Stimulated activated CD4-positive, alpha-beta T cell treated with anti-CD3 and anti-CD28 coated beads, Interleukin-12 subunit alpha, Interleukin-12 subunit beta, amount 100 ng/mL, for 24 hours (primary cell): ENCODE measurements around the gene RHBG.
"Not testable (repeated sequence)": the region's sequence is repeated elsewhere in the genome, so short reads cannot be mapped to it uniquely, and the experiment has no call there.

ENCODE experiments used
- DNase-seq, 2 experiments: peaks; one replicate each; pipeline ENCODE4 v3.0.0-alpha.2; 2020; ENCODE audit warnings: low read depth in 2 of 2

The RHBG gene

GRCh38 chr1:156368889-156369684 lies at the start of gene RHBG:
TSS of gene RHBG (plus strand) at chr1:156369211. CDS start at chr1:156369250, 39 bp downstream.
- no peak for DNase-seq

GRCh38 chr1:156319664-156320063 lies 49.3 kb upstream of the RHBG start:
- DNase-seq, result no peak

- no peak for DNase-seq
Measured at GRCh38 chr1:156320560-156320959, 48.5 kb upstream of the RHBG start.

- DNase-seq, result not testable (repeated sequence)
Measured at GRCh38 chr1:156323179-156323578, 45.8 kb upstream of the RHBG start.

- DNase-seq, result no peak
Measured at GRCh38 chr1:156336242-156336641, 32.8 kb upstream of the RHBG start.

- peak in 1 of 2 experiments; percentile 22 for DNase-seq
Measured at GRCh38 chr1:156337052-156337887, 31.7 kb upstream of the RHBG start.

GRCh38 chr1:156337888-156338179 lies 31.2 kb upstream of the RHBG start:
- no peak for DNase-seq

- peak; percentile 98 to 99 for DNase-seq
Measured at GRCh38 chr1:156338180-156338976, 30.6 kb upstream of the RHBG start, which contains the start of the genes CCT3 and TSACC. TSS of gene CCT3 (minus strand) at chr1:156338292. CDS start at chr1:156338184, 108 bp downstream. TSS of gene TSACC (plus strand) at chr1:156338526. CDS start at chr1:156339758, 1,232 bp downstream.

GRCh38 chr1:156342166-156342955 lies 26.6 kb upstream of the RHBG start:
- DNase-seq, result no peak

- no peak for DNase-seq
Measured at GRCh38 chr1:156344409-156344808, 24.6 kb upstream of the RHBG start.

- not testable (repeated sequence) for DNase-seq
Measured at GRCh38 chr1:156346035-156346434, 23.0 kb upstream of the RHBG start.

- DNase-seq, result no peak
Measured at GRCh38 chr1:156346636-156347035, 22.4 kb upstream of the RHBG start.

- DNase-seq, result no peak
Measured at GRCh38 chr1:156347331-156347730, 21.7 kb upstream of the RHBG start.

GRCh38 chr1:156352481-156352880 lies 16.5 kb upstream of the RHBG start:
- not testable (repeated sequence) for DNase-seq

- no peak for DNase-seq
Measured at GRCh38 chr1:156356262-156356874, 12.6 kb upstream of the RHBG start.

- DNase-seq, result peak; percentile 21 to 51
Measured at GRCh38 chr1:156356875-156357534, 12.0 kb upstream of the RHBG start.

- DNase-seq, result no peak
Measured at GRCh38 chr1:156357977-156358376, 11.0 kb upstream of the RHBG start.

- DNase-seq, result no peak
Measured at GRCh38 chr1:156358641-156359040, 10.4 kb upstream of the RHBG start.

GRCh38 chr1:156359249-156359648 lies 9.8 kb upstream of the RHBG start:
- no peak for DNase-seq

- DNase-seq, result no peak
Measured at GRCh38 chr1:156359973-156360372, 9.0 kb upstream of the RHBG start.
